SIG-M5 (cell line): ENCODE results near the gene SNED1.

Experiments used
- DNase-seq: peaks from one replicate; lab custom pipeline; 2025; lab: John Stamatoyannopoulos, UW

The SNED1 gene

DNA sequence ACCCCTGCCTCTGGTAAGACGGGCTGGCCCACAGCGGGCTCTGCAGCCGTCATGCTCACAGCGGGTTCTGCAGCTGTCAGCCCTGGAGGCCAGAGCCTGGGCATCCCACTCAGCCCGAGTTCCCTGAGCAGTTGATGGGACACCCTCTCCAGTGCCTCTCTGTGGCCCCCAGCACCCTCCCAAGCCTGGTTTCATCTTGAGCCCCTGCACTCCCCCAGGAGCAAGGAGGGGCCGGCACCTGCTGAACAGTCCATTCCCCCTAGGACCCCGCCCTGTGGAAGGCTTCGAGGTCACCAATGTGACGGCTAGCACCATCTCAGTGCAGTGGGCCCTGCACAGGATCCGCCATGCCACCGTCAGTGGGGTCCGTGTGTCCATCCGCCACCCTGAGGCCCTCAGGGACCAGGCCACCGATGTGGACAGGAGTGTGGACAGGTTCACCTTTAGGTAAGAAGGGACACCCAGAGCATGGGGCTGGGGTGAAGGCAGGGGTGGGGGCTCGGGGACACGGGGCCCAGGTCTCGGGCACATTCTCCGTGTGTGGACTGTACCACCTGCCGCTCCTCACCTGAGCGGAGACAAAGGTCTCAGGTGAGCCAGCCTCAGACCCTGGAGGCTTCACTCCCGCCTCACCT, 69.2 kb downstream of the SNED1 start:
- DNase-seq, result no peak

DNA sequence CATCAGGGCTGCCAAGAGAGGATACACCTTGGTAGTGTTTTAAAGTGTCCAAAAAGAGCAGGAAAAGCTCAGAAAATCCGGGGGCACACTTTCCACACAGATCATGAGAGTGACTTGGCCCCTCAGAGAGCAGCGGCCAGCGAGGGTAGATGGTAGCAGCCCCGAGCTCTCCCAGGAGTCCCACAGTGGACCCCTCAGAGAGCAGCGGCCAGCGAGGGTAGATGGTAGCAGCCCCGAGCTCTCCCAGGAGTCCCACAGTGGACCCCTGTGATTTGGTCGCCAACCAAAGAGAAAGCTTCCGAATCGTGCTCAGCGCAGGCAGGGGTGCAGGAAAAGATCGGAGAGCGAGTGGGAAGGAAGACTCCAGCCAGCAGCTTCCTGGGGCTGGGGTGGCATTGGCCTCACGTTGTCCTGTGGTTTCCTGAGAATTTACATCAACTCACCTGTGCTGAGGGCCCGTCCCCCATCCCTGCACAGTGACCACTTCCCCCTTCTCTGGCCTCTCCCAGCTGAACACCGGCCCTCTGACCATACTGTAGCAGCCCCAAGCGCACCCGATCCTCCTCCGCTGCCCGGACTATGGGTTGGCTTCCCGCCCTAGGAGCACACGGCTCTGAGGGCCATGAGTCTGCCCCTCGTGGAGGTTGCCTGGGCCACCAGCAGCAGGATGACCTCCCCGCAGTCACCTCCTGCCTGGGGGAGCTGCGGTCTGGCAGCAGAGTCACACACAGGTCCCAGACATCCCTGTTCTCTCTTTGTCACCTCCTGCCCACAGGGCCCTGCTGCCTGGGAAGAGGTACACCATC, 69.9 kb downstream of the SNED1 start:
- no peak for DNase-seq

DNA sequence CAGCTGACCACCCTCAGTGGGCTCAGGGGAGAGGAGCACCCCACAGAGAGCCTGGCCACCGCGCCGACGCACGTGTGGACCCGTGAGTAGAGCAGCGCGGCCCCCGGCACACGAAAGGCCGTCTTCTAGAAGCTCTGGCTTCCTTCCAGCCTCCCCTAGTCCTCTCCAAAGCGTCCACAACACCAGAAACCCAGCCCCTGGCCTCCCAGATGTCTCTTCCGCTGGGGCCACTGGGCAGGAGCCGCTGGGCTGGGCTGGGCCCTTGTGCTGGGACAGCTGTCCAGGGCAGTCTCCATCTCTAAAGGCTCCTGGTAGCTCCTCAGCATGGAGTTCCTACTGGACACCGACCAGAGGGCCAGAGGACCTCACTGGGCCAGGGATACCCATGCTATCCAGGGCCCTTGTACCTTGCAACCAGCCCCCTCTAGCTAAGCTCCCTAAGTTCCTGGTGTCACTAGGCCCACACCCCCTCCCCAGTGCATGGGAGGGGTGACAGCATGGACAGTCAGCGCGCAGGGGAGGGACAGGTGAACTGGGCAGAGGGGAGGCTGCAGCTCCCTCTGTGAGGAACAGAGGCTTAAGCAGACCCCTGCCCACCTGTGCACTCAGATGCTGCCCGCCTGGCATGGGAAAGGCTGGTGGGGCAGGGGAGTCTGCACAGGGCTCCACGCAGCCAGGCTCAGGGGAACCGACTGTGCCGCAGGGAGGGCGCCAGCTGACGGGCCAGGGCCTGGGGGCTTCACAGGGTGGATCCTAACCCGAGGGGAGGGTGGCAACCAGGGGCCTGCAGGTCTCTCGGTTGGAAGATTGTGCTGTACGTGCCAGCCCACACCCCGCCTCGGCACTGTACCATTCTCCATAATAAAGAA, 70.8 kb downstream of the SNED1 start:
- no peak for DNase-seq

DNA sequence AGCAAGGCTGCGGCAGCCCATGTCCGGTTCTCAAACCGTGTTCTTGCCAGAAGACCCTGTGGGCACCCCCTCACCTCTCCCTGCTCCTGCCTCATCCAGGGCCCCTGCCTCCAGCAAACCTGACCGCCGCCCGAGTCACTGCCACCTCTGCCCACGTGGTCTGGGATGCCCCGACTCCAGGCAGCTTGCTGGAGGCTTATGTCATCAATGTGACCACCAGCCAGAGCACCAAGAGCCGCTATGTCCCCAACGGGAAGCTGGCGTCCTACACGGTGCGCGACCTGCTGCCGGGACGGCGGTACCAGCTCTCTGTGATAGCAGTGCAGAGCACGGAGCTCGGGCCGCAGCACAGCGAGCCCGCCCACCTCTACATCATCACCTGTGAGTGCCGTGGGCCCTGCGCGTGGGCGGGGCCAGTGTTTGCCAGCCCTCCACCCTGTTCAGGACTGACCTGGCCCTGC, 71.4 kb downstream of the SNED1 start:
- DNase-seq, result no peak

DNA sequence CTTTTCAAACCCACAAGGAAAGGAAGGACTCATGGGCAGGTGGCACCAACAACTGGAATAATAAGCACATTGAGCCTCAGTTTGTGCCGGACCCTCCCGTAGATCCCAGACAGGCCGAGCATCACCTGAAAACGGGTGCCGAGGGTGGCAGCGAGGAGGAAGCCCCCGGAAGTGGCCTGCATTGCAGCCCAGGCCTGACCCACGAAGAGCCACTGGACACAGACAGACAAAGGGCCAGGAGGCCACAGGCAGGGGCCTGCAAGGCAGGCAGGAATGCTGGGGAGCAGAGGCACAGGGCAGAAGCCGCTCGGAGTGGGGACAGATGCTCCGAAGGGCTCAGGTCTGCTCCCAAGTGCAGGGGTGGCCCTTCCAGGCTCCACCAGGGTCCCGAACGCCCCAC, 71.9 kb downstream of the SNED1 start:
- DNase-seq, result no peak

DNA sequence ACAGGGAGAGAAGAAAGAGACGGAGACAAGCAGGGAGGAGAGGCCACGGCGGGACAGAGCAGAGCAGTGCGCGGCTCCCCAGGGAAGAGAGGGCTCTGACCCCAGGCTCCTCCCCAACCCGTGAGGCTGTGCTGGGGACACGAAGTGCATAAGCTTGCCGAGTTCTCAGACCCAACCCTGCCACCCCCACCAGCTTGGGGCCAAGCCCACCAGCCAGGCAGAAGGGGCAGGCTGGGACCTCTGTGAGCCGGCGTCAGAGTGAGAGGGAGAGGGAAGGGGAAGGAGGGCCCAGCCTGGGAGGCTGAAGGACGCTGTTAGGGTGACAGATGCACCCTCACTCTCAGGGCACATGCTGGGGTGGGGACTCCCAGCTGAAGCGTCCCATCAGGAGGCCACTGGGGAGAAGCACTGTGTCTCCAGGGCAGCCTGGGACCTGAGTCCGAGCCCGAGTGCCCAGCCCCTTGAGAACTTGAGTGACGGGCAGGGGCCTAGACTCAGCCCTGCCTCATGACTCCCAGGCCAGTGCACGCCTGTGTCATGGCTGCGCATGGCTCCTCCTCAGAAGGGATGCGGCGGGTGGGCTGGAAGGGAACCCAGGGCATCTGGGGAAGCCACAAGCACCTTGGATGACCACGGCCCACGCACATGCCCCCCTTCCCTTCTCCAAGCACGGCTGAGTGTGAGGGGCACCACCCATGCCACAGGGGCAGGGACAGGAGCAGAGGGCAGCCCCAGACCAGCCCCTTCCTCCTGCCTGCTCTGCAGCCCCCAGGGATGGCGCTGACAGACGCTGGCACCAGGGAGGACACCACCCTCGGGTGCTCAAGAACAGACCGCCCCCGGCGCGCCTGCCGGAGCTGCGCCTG, 72.6 kb downstream of the SNED1 start:
- DNase-seq, result no peak

DNA sequence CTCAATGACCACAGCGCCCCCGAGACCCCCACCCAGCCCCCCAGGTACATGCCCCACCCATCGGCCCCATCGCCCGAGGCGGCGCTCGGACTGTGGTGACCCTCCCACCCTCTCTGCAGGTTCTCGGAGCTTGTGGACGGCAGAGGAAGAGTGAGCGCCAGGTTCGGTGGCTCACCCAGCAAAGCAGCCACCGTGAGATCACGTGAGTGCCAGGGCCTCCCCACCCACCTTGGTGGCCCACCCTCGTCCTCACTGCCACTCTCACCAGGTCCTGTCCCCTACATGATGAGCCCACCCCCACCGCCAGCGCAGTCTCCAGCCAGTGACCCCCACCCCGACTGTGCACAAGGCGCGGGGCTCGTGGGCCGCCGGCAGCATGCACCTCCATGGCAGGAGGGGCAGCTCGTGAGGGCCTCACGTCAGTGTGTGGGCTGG, 73.3 kb downstream of the SNED1 start:
- DNase-seq, result no peak

DNA sequence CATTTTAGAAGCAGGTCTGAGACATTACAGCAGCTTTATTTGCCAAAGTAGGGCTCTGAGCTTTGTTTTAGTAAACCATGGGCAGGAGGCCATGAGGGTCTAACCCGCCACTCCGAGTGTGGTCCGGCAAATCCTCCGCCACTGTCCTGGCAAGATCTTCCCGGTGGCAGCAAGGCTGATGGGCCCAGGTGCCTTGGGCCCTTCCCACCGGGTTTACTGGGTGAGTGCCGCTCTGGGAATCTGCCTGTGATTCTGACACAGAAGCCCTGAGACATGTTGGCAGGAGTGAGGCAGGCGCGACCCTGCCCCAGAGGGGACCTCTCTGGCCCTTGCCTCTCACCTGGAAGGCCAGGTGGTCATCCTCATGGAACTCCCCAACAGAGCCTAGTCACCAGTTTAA, 73.7 kb downstream of the SNED1 start:
- no peak for DNase-seq

DNA sequence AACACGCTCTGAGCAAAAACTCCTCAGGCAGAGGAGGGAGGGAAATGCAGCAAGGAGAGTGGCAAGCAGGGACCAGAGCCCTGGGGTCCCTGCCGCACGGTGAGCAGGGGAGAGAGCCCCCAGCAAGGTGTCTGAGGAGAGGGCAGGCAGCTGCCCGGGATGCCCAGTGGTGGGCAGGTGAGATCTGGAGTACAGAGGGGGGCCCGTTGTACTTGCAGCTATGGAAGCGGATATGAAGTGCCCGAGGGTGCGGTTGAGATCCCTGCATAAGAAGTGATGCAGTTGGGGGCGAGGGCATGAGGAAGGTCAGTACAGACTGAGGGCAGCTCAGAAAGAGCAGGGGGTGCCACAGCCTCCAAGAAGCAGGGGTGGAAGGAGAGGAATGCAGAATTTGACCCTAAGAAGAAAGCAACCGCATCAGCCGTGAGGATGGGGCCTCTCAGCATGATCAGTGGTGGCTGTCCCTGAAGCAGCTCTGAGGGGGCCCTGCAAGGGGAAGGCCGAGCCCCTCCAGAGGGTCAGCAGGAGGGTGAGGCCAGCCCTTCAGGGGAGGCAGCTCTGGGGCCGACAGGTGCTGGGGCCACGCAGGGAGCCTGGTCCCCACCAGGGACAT, 74.2 kb downstream of the SNED1 start:
- no peak for DNase-seq

DNA sequence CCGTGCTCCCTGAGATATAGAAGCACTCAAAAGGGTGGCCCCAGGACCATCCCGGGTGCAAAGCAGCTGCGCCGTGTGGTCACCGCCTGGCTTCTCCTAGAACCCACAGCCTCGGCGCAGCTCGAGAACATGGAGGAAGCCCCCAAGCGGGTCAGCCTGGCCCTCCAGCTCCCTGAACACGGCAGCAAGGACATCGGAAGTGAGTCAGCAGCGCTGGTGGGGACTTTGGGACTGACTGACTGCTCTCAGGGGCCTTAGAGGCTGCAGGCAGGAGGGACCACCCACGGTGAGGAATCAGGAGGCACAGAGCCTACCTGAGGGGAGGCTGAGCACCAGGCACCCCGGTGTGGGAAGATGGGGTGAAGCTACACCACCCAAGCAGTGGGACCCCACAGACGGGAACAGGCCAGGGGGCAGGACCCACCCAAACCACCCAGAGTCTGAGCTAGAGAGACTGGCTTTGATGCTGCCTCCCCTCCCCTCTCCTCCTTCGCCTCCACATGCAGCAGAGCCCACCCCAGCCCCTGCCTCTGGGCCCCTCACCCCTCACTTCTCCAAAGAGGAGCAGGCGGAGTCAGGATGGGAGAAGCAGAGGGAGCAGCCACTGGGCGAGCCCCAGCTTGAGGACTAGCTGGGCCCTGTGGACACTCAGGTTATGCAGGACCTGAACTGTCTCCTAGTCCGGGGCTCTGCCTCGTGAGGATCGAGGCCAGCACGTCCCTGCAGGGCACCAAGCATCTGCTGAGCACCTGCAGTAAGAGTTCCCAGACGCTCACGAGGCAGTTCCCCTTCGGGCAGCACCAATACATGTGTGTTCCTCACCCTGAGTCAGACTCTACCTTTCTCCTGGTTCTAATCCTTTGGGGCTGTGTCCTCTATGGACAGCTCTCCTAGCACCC, 75.0 kb downstream of the SNED1 start:
- DNase-seq, result no peak

DNA sequence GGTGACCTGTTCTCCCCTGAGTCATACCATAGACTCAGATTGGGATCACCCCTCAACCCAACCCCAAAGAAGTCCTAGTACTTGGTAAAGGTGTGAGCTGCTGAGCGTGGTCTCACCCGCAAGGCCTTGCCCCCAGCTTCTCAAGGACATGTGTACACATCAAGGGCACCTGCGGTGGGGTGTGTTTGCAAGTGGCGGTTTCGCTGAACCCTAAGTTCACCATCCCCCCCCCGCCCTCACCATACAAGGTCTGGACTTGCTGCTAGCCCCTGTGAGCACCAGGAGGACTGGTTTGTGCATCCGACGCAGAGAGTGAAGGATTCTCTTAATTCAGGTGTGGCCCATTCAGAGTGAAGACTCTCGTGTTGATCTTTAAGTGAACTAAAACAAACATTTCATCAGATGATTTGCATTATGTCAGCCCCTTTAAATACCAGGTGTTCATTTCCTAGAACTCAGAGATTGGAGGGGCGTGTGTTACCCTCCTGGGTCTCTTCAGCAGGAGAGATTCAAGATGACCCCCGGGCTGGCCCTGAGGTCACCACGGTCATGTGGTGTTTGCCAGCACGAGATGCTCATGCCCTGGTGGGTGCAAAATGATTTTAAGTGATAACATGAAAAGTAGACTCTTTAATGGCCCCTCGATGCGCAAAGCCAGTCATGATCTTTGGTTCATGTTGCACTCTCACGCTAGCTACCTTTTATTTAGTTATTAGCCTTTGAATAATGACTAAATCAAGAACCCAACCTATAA, 75.8 kb downstream of the SNED1 start:
- no peak for DNase-seq

DNA sequence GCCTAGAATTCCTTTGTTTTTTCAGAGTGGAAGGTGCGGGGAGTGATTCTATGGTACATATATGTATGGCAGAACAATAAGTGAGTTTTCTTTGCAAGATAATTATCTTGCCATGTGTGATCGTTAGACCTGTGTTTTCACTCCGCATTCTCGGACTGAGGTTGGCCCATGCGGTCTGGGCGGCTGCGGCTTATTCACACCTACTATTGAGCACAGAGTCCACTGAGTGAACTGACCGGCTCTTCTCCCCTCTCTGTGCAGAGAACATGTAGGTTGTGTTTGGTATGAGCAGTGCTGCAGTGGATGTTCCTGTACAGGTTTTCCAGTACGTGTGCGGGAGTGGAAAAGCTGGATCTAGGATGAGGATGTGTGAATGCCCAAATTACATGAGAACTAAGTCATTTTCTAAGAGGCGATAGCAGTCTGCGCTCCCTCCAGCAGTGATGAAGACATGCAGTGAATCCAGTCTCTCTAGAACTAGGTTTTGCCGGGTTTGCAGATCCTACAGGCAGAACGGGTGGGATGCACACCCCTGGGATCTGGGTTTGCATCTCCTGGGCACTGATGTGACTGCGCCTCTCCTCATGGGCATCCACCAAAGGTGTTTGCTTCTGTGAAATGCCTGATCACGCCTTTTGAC, 76.6 kb downstream of the SNED1 start:
- no peak for DNase-seq

DNA sequence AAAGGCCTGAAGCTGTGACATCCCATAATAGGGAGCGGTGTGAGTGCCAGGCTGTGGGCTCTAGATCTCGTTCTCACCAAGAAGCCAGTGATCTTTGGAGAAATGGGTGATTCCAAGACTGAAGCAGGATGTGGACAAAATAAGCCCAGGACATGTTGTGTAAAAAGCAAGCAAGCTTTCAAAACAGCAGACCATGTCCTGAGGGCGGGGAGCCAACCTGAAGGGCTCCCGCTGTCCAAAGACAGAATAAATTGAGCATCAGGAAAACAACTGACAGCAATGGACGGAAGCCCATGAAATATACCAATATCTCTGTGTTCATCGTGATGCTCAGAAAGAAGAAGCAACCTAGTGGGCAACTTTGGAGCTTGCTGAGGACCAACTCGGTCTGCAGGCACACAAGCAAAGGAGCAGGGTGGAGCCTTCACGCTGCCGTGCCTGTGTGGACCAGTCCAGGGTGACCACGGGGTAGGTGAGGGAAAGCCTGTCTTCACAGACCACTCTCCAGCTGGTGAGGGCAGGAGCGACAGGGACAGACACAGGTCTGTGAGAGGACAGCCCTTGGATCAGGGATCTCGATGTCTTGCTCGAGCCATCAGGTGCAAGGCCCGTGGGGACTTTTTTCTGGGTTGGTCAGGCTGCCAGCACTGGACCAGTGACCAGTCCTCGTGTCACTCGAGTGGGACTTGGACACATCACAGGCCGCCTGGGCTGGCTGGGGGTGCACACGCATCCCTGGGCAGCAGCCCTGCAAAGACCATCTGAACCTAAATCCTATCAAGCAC, 82.2 kb downstream of the SNED1 start:
- DNase-seq, result no peak

DNA sequence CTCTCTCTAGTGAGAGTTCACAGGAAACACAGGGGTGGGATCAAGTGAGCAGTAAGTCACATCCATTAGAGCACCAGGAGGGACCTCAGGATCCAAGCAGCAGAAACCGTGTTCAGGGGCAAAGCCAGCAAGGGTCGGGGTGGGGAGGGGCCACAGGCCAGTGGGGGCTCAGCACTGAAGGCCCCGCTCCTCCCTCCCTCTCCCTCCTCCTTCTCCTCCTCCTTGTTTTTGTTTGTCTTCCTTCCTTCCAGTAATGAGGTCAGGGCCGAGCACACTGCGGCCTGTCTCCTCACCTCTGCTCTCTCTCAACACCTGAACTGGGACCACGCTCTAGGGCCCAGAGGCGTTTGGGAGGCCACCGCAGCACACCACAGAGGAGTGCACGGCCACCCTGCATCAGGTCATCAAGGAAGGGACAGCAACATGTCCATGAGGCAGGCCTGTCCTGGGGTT, 82.8 kb downstream of the SNED1 start:
- no peak for DNase-seq

DNA sequence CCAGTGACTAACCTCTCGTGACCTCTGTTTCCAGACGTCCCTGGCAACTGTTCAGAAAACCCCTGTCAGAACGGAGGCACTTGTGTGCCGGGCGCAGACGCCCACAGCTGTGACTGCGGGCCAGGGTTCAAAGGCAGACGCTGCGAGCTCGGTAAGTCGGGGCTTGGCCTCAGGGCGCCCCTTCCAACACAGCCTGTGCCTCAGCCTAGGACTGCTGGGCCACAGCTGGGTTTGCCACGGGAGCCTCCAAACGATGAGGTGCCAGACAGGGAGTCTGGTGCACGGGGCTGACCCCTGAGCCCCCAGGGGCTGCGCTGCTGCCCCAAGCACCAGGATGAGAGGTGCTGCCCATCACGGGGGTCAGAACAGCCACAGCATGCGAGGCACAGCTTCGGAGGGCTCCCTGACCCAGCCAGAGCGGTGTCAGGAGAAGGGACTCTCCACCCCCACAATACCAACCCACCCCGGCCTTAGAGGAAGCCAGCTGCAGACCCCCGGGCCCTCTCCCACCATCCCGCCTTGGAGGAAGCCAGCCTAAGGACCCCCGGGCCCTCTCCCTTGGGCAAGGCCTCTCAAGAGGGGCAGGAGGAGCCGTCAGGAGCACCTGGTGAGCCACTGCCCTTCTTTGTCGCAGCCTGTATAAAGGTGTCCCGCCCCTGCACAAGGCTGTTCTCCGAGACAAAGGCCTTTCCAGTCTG, 83.4 kb downstream of the SNED1 start:
- DNase-seq, result no peak

DNA sequence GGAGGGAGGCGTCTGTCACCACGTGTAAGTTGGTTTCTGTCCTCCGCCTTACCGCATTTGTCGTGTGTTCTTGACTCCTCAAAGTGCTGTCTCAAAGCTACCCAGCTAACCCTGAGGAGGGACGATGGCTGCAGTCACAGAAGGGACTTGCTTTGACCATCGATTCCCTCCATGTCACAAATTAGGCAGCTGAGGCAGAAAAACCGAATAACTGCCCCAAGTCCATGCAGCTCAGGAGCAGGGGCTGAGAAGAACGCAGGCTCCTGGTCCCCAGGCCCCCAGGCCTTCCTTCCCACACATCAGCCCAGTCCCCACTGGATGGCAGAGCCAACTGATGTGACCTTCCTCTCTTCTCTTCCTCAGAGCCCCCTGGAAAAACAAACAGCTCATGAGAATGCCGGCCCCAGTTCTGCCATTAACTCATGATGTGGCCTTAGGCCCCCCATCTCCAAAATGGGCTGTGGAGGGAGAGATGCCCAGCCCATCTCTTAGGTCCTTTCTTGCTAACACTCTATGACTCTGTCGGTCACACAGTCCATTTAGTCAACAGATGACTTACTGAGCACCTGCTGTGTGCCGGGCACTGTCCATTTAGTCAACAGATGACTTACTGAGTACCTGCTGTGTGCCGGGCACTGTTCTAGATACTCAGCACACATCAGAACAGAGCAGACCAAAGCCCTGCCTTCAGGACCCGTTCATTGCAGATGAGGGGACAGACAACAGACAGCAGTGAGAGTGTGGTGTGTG, 84.1 kb downstream of the SNED1 start:
- DNase-seq, result no peak

DNA sequence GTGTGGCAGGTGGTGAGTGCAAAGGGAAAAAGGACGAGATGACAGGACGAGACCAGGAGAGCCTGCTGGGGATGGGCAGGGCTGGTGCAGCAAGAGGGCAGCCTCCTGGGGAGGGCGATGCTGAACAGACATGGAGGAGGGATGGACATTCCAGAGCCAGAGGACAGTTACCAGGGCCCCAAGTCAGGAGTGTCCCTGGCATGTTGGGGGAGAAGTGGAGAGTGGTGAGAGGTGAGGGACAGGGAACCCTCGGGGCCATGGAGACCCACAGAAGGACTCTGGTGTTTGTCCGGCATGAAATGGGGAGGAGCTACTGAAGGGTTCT, 84.6 kb downstream of the SNED1 start:
- DNase-seq, result no peak
